ENCODE measurements around the gene ZNF276. TPM values are rescaled to one million over a fixed set of nuclear protein-coding genes. Genes with fewer than 3 reads are reported as not detected.

ZNF276 gene
- total RNA-seq, 4 donors from 2014 or later = 43.4 to 265 (median 145) TPM

- Histone ChIP-seq H3K27ac (peak overlapping the region; percentile 91 to 96 (median 94)), H3K4me3 (peak overlapping the region in 3 of 4 donors; percentile 73 to 77 (median 73)), H3K27me3 (no peaks in the 10 kb centered on the region), H3K4me1 (peaks cover 4 to 30% (median 22%) of the 10 kb centered on the region in 4 donors), H3K36me3 (no peaks in the 10 kb centered on the region), H3K9me3 (no peaks in the 10 kb centered on the region)
- intact Hi-C loops (cut with DNase I; ENCODE audit: low total_unique reads) (loop anchor here (5.0 to 10.0 kb wide), 2 partner anchors 95 to 172 kb away; partner anchors contain the start of gene TCF25), in situ Hi-C loops (cut with MboI; ENCODE audit: low pct_ligation_motif_present in 1 of 4, low pct_unique_long_range_greater_than_20kb in 1 of 4, low sequenced_read_pairs in 3 of 4) (loop anchor here in 2 of 4 donors (10.0 kb wide), 1 partner anchor 95 kb away; no protein-coding TSS in a partner anchor)
- 1% methylated on average over 26 of the region's 30 CpGs; no CpG with 5 or more reads in 1 of the 2 donors for WGBS, 2 donors (ENCODE audit: low coverage in 1 of 2)
- TF ChIP-seq CTCF (IDR thresholded peaks at IDR 0.05) (peak; percentile 73 to 97 (median 84)), EP300 (IDR thresholded peaks at IDR 0.05; ENCODE audit: low read depth) (no peak), POLR2A (IDR thresholded peaks at IDR 0.05) (peak; percentile 49), POLR2AphosphoS5 (IDR thresholded peaks at IDR 0.05) (peak; percentile 51 to 71 (median 57))
- peak; percentile 100 for DNase-seq
Measured at GRCh38 chr16:89700100-89700648, 21.2 kb upstream of the ZNF276 start.

GRCh38 chr16:89700649-89701424 is 20.5 kb upstream of the ZNF276 start:
- 2% methylated on average over 50 of the region's 78 CpGs; no CpG with 5 or more reads in 1 of the 2 donors for WGBS, 2 donors (ENCODE audit: low coverage in 1 of 2)
- peak; percentile 63 for TF ChIP-seq POLR2A (IDR thresholded peaks at IDR 0.05)
- TF ChIP-seq POLR2AphosphoS5 (IDR thresholded peaks at IDR 0.05) = peak in 2 of 3 donors; percentile 46 to 78
- no peak for TF ChIP-seq EP300 (IDR thresholded peaks at IDR 0.05; ENCODE audit: low read depth)
- peak in 1 of 5 experiments; percentile 1 for TF ChIP-seq CTCF (IDR thresholded peaks at IDR 0.05)
- DNase-seq = peak; percentile 77
- in situ Hi-C loops (cut with MboI; ENCODE audit: low pct_ligation_motif_present in 1 of 4, low pct_unique_long_range_greater_than_20kb in 1 of 4, low sequenced_read_pairs in 3 of 4) = loop anchor here in 2 of 4 donors (10.0 kb wide), 1 partner anchor 94 kb away; no protein-coding TSS in a partner anchor
- H3K27ac ChIP-seq = peak overlapping the region; percentile 91 to 96 (median 94)
- peaks cover 4 to 29% (median 22%) of the 10 kb centered on the region in 4 donors for H3K4me1 ChIP-seq
- peak overlapping the region; percentile 66 to 77 (median 73) for H3K4me3 ChIP-seq
- intact Hi-C loops (cut with DNase I; ENCODE audit: low total_unique reads) = loop anchor here (5.0 to 10.0 kb wide), 2 partner anchors 94 to 171 kb away; partner anchors contain the start of gene TCF25
- H3K9me3 ChIP-seq = no peaks in the 10 kb centered on the region
- H3K27me3 ChIP-seq = no peaks in the 10 kb centered on the region
- no peaks in the 10 kb centered on the region for H3K36me3 ChIP-seq

GRCh38 chr16:89701425-89702406 is 19.6 kb upstream of the ZNF276 start, which contains the start of gene SPATA2L:
TSS of gene SPATA2L (minus strand) at chr16:89701705. CDS start at chr16:89701232, 473 bp downstream.
- H3K36me3 ChIP-seq = no peaks in the 10 kb centered on the region
- H3K27ac ChIP-seq = peak within 1 kb of the TSS; percentile 91 to 96 (median 94)
- TF ChIP-seq EP300 (IDR thresholded peaks at IDR 0.05; ENCODE audit: low read depth) = no peak
- TF ChIP-seq POLR2A (IDR thresholded peaks at IDR 0.05) = peak; percentile 82
- TF ChIP-seq CTCF (IDR thresholded peaks at IDR 0.05) = peak in 4 of 5 experiments; percentile 11 to 45 (median 22)
- peak; percentile 80 to 93 (median 92) for TF ChIP-seq POLR2AphosphoS5 (IDR thresholded peaks at IDR 0.05)
- H3K4me1 ChIP-seq = peaks cover 4 to 29% (median 23%) of the 10 kb centered on the region in 4 donors
- peak within 1 kb of the TSS; percentile 66 to 77 (median 73) for H3K4me3 ChIP-seq
- 1% methylated on average over 14 of the region's 97 CpGs; no CpG with 5 or more reads in 1 of the 2 donors for WGBS, 2 donors (ENCODE audit: low coverage in 1 of 2)
- H3K27me3 ChIP-seq = no peaks in the 10 kb centered on the region
- in situ Hi-C loops (cut with MboI; ENCODE audit: low pct_ligation_motif_present in 1 of 4, low pct_unique_long_range_greater_than_20kb in 1 of 4, low sequenced_read_pairs in 3 of 4) (loop anchor here in 2 of 4 donors (10.0 kb wide), 1 partner anchor 93 kb away; no protein-coding TSS in a partner anchor), intact Hi-C loops (cut with DNase I; ENCODE audit: low total_unique reads) (loop anchor here (5.0 to 10.0 kb wide), 2 partner anchors 93 to 171 kb away; partner anchors contain the start of gene TCF25)
- H3K9me3 ChIP-seq = no peaks in the 10 kb centered on the region
- peak; percentile 98 for DNase-seq
